GM12878 (cell line): ENCODE measurements around the gene RNASEL. TPM values are rescaled to one million over a fixed set of nuclear protein-coding genes. Genes with fewer than 3 reads are reported as not detected.

Experiments used
- ATAC-seq: fragments of 200-7000 bp; cut with Tn5 transposase; 3 replicates; pipeline ENCODE4 v1.9.1; 2020; ENCODE audit warnings: mild to moderate bottlenecking, moderate library complexity
- BruUV-seq: library from RNA; stranded (reverse); fragments of 400-500 nt; replicated peaks from 2 replicates; lab custom pipeline; 2021; lab: Mats Ljungman, UMichigan
- CTCF ChIA-PET: fragments of 300-600 bp; sonication (Branson Sonifier 250); formaldehyde crosslinking; extraction: SDS; loops from one replicate; lab custom pipeline; 2021; ENCODE audit warnings: inconsistent platforms; lab: Yijun Ruan, JAX
- POLR2A ChIA-PET: fragments of 350-600 bp; formaldehyde crosslinking; extraction: SDS; loops from one replicate; lab custom pipeline; 2021; ENCODE audit warnings: inconsistent platforms; lab: Charles Lee
- RAD21 ChIA-PET: fragments of 300-600 bp; sonication (Branson Sonifier 250); formaldehyde crosslinking; loops from one replicate; lab custom pipeline; 2023; ENCODE audit warnings: antibody characterized with exemption; ENCODE audit not compliant: unreplicated experiment; lab: Charles Lee
- SMC1A ChIA-PET: fragments of 300-600 bp; sonication (Branson Sonifier 250); formaldehyde crosslinking; loops from one replicate; lab custom pipeline; 2023; ENCODE audit not compliant: unreplicated experiment, uncharacterized antibody; lab: Charles Lee
- DNase-seq: peaks from one replicate; pipeline ENCODE4 v3.0.0-alpha.2; 2011; ENCODE audit warnings: low read depth, low spot score
- FAIRE-seq: peaks from 3 replicates; lab custom pipeline; 2011; peaks lifted over from hg19 to GRCh38; lab: Jason Lieb, UNC
- H2AFZ ChIP-seq: 2 replicates; pipeline ENCODE4 v1.6.0; 2011; ENCODE audit warnings: low read depth, low read length, control low read depth; ENCODE audit not compliant: control insufficient read depth
- H3K27ac ChIP-seq: 2 replicates; pipeline ENCODE4 v1.5.1; 2011; ENCODE audit warnings: control low read depth; ENCODE audit not compliant: control insufficient read depth, insufficient read depth
- H3K27me3 ChIP-seq, 2 experiments: replicated peaks in 1 of 2; 2 replicates each; pipeline versions ENCODE4 v1.6.0 to v1.6.1; 2011; ENCODE audit warnings: low read length in 1 of 2; ENCODE audit not compliant: control insufficient read depth in 2 of 2, insufficient read depth in 2 of 2
- H3K36me3 ChIP-seq, 2 experiments: 2 replicates each; pipeline ENCODE4 v1.5.1; 2011; ENCODE audit warnings: low read length in 1 of 2; ENCODE audit not compliant: control insufficient read depth in 2 of 2, insufficient read depth in 2 of 2
- H3K4me1 ChIP-seq: 2 replicates; pipeline ENCODE4 v1.6.1; 2011; ENCODE audit warnings: mild to moderate bottlenecking, low read length, moderate library complexity, mixed read lengths; ENCODE audit not compliant: control insufficient read depth, insufficient read depth
- H3K4me2 ChIP-seq: 2 replicates; pipeline ENCODE4 v1.6.0; 2011; ENCODE audit warnings: control low read depth; ENCODE audit not compliant: control insufficient read depth, insufficient read depth
- H3K4me3 ChIP-seq: fragments of 200-600 bp; sonication (generic); 2 replicates; pipeline ENCODE4 v1.5.1; 2016
- H3K79me2 ChIP-seq: 2 replicates; pipeline ENCODE4 v1.6.0; 2011; ENCODE audit warnings: low read length; ENCODE audit not compliant: control insufficient read depth, insufficient read depth
- H3K9ac ChIP-seq: 2 replicates; pipeline ENCODE4 v1.8.0; 2011; ENCODE audit warnings: low read length, control low read depth, mixed read lengths; ENCODE audit not compliant: control insufficient read depth, insufficient read depth
- H3K9me3 ChIP-seq: replicated peaks from 3 replicates; pipeline ENCODE4 v1.5.1; 2011; ENCODE audit warnings: mild to moderate bottlenecking, low read length; ENCODE audit not compliant: control insufficient read depth, insufficient read depth
- H4K20me1 ChIP-seq: 2 replicates; pipeline ENCODE4 v1.6.0; 2011; ENCODE audit not compliant: control insufficient read depth, insufficient read depth
- CBFB ChIP-seq: IDR thresholded peaks from 2 replicates; pipeline ENCODE4 v1.6.1; 2016; ENCODE audit warnings: antibody characterized with exemption, low read depth
- CBX3 ChIP-seq: fragments of 200-600 bp; sonication (generic); IDR thresholded peaks from 2 replicates; pipeline ENCODE4 v1.6.1; 2016; ENCODE audit warnings: low read depth, borderline replicate concordance
- CHD4 ChIP-seq: fragments of 200-600 bp; sonication (generic); IDR thresholded peaks from 2 replicates; pipeline ENCODE4 v1.6.1; 2016; ENCODE audit warnings: mild to moderate bottlenecking
- FOXK2 ChIP-seq: fragments of 450-650 bp; IDR thresholded peaks from 2 replicates; pipeline ENCODE4 v1.6.1; 2017; ENCODE audit warnings: mild to moderate bottlenecking, moderate library complexity
- IKZF2 ChIP-seq, 2 experiments: fragments of 450-650 bp; IDR thresholded peaks; 2 replicates each; pipeline ENCODE4 v1.6.1; 2017; ENCODE audit warnings: mild to moderate bottlenecking in 2 of 2, moderate library complexity in 2 of 2
- IRF4 ChIP-seq: IDR thresholded peaks from 2 replicates; pipeline ENCODE4 v1.6.1; 2011; ENCODE audit warnings: low read depth, low read length
- NFYB ChIP-seq: IDR thresholded peaks from 2 replicates; pipeline ENCODE4 v1.6.1; 2011; ENCODE audit warnings: low read depth, mild to moderate bottlenecking, low read length, improper control_type of control experiment, moderate library complexity; ENCODE audit not compliant: insufficient read depth
- NR2C2 ChIP-seq: IDR thresholded peaks from 2 replicates; pipeline ENCODE4 v1.6.1; 2011; ENCODE audit warnings: borderline replicate concordance, low read depth; ENCODE audit not compliant: control insufficient read depth, insufficient read length
- NRF1 ChIP-seq: conservative IDR thresholded peaks from 2 replicates; pipeline ENCODE4 v1.6.1; 2011; ENCODE audit warnings: mild to moderate bottlenecking, low read depth, low read length, improper control_type of control experiment
- SMAD5 ChIP-seq: IDR thresholded peaks from 2 replicates; pipeline ENCODE4 v1.6.1; 2016; ENCODE audit warnings: antibody characterized with exemption, low read depth
- SP1 ChIP-seq: IDR thresholded peaks from one replicate; pipeline ENCODE4 v1.6.1; 2011; ENCODE audit warnings: low read depth, low read length
- SUZ12 ChIP-seq: fragments of 200-600 bp; sonication (generic); IDR thresholded peaks from one replicate; pipeline ENCODE4 v1.6.1; 2018; ENCODE audit warnings: antibody characterized with exemption, mild to moderate bottlenecking; ENCODE audit not compliant: unreplicated experiment
- TARDBP ChIP-seq: IDR thresholded peaks from 2 replicates; pipeline ENCODE4 v1.6.1; 2016; ENCODE audit warnings: borderline replicate concordance
- YY1 ChIP-seq: IDR thresholded peaks from 2 replicates; pipeline ENCODE4 v1.6.1; 2011; ENCODE audit warnings: low read depth, mild to moderate bottlenecking, low read length
- WGBS: methylation state at CpG from one replicate; pipeline ENCODE4 v1.1.6; 2016; ENCODE audit warnings: low lambda C conversion rate; ENCODE audit not compliant: insufficient replicate concordance, insufficient coverage; ENCODE audit errors: missing lambda C conversion rate; 5-methylcytosine and 5-hydroxymethylcytosine counted together
- in situ Hi-C: fragments of 300-500 bp; cut with MboI; formaldehyde crosslinking; loops from 9 replicates; pipeline ENCODE4 v1.14.3; 2018; ENCODE audit warnings: mixed read lengths
- intact Hi-C: fragments of 100-400 bp; cut with micrococcal nuclease; formaldehyde crosslinking; loops from one replicate; pipeline ENCODE4 v1.14.2; 2022; ENCODE audit not compliant: unreplicated experiment
- polyA plus RNA-seq, 11 experiments: library from polyadenylated mRNA; depleted of rRNA in 4 of 11; unstranded in 6 of 11; stranded (reverse) in 5 of 11; fragments of >200 nt; fragmentation: Nextera tagmentation in 4 of 11; fragmentation: Illumina TruSeq in 1 of 11; extraction: Ambion mirVana in 4 of 11; extraction: Trizol in 1 of 11; gene quantifications; 1 replicate in 1 of 11; 2 replicates in 10 of 11; pipeline versions ENCODE4 v1.2.1 to v1.2.3, GENCODE V29; 2011 to 2016; ENCODE audit warnings: inconsistent platforms in 2 of 11, missing spikeins in 2 of 11, low read depth in 1 of 11
- total RNA-seq, 4 experiments: library from RNA; depleted of rRNA in 3 of 4; stranded (reverse); fragments of >200 nt in 3 of 4; fragmentation: Illumina TruSeq in 1 of 4; extraction: Trizol in 1 of 4; gene quantifications; 2 replicates each; pipeline versions ENCODE4 v1.2.1 to v1.2.3, GENCODE V29; 2013 to 2021
- TF ChIP-seq, protein P1 (sequence below): fragments of 450-650 bp; formaldehyde crosslinking; IDR thresholded peaks from 2 replicates; pipeline ENCODE4 v1.5.0; 2022; ENCODE audit warnings: mild to moderate bottlenecking, missing genetic modification characterization

RNASEL gene
- total and polyA plus RNA-seq, 10 of the 15 experiments (the other 5 are each of a cell fraction or from before 2014, with no cell fraction given) = 3.0 to 10.8 (median 5.0) TPM

DNA sequence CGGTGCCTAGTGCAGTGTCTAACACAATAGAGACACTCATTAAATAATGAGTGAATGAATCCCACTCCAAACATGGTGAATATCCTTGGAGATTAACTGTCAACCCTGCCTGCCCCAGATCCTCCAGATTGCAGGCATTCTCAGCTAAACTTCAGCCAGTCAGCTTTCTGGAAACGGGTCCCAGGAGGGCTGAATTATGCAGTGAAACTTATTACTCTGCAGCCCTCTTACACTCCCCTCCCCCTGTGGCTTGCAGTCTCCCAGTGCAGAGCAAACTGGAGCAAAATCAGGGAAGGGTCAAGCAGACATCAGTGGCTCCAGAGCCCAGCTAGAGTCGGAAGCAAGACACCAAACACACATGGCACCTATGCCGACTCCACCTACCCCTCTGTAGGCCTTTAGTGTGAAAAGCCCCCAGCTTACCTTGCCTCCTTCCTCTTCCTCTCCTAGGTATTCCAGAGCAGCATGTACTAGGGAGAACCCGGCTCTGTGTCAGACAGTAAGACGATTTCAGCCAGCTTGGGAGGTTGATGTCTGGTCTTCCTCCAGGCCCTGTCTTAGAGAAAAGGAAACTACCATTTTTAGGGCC, 21.6 kb upstream of the RNASEL start:
- POLR2A ChIA-PET = interaction anchor here (0.7 kb wide), 2 partner anchors 15 to 22 kb away, joined by 3 to 4 read pairs; partner anchors contain the start of gene RNASEL
- H3K9ac ChIP-seq = no peak overlapping the region
- no peaks in the 10 kb centered on the region for H4K20me1 ChIP-seq
- H3K4me3 ChIP-seq = no peak overlapping the region
- H3K79me2 ChIP-seq = no peaks in the 10 kb centered on the region
- WGBS = 74% methylated on average over 6 of the region's 6 CpGs
- peak overlapping the region; percentile 45 for H3K4me2 ChIP-seq
- peaks cover 52% of the 10 kb centered on the region for H3K4me1 ChIP-seq
- no peaks in the 10 kb centered on the region for H3K9me3 ChIP-seq
- intact Hi-C loops = no loop called here
- peak overlapping the region; percentile 4 for H3K27ac ChIP-seq
- H3K27me3 ChIP-seq = no peaks in the 10 kb centered on the region
- no peak for DNase-seq
- RAD21 ChIA-PET = interaction anchor here (0.6 to 9.4 kb wide), 2 partner anchors 13 to 172 kb away, joined by 3 to 93 read pairs; no protein-coding TSS in a partner anchor
- in situ Hi-C loops = no loop called here
- SMC1A ChIA-PET = interaction anchor here (0.8 to 19.4 kb wide), 6 partner anchors 10 to 172 kb away, joined by 3 to 238 read pairs (median 14); partner anchors contain the start of gene RGS16
- TF ChIP-seq CBFB (no peak), TARDBP (no peak), NFYB (no peak), IRF4 (no peak), SMAD5 (no peak), SUZ12 (no peak), FOXK2 (no peak), SP1 (no peak), CHD4 (no peak), CBX3 (no peak), YY1 (no peak), NR2C2 (no peak), NRF1 (no peak), IKZF2 (IDR thresholded peaks at IDR 0.05) (no peak)
- TF ChIP-seq, protein P1, sequence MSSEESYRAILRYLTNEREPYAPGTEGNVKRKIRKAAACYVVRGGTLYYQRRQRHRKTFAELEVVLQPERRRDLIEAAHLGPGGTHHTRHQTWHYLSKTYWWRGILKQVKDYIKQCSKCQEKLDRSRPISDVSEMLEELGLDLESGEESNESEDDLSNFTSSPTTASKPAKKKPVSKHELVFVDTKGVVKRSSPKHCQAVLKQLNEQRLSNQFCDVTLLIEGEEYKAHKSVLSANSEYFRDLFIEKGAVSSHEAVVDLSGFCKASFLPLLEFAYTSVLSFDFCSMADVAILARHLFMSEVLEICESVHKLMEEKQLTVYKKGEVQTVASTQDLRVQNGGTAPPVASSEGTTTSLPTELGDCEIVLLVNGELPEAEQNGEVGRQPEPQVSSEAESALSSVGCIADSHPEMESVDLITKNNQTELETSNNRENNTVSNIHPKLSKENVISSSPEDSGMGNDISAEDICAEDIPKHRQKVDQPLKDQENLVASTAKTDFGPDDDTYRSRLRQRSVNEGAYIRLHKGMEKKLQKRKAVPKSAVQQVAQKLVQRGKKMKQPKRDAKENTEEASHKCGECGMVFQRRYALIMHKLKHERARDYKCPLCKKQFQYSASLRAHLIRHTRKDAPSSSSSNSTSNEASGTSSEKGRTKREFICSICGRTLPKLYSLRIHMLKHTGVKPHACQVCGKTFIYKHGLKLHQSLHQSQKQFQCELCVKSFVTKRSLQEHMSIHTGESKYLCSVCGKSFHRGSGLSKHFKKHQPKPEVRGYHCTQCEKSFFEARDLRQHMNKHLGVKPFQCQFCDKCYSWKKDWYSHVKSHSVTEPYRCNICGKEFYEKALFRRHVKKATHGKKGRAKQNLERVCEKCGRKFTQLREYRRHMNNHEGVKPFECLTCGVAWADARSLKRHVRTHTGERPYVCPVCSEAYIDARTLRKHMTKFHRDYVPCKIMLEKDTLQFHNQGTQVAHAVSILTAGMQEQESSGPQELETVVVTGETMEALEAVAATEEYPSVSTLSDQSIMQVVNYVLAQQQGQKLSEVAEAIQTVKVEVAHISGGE (CRISPR knock-in tag) = no peak
- H3K36me3 ChIP-seq = no peaks in the 10 kb centered on the region
- no peak for FAIRE-seq
- CTCF ChIA-PET = interaction anchor here (1.2 to 37.4 kb wide), 3 partner anchors 7 to 178 kb away, joined by 4 to 1888 read pairs (median 119); partner anchors contain the start of genes NPL and RGS16
- no peak for ATAC-seq
- H2AFZ ChIP-seq = no peak overlapping the region
- no TSS peak for BruUV-seq
